GM20431 (cell line): ENCODE measurements around the gene STK17B.
"Not testable (repeated sequence)": the region's sequence is repeated elsewhere in the genome, so short reads cannot be mapped to it uniquely, and the experiment has no call there.

Experiments
- in situ Hi-C: fragments of 300-500 bp; cut with MseI, MboI; formaldehyde crosslinking; loops from one replicate; pipeline ENCODE4 v1.15.0; 2020; ENCODE audit warnings: low sequenced_read_pairs; ENCODE audit not compliant: unreplicated experiment

The STK17B gene

DNA sequence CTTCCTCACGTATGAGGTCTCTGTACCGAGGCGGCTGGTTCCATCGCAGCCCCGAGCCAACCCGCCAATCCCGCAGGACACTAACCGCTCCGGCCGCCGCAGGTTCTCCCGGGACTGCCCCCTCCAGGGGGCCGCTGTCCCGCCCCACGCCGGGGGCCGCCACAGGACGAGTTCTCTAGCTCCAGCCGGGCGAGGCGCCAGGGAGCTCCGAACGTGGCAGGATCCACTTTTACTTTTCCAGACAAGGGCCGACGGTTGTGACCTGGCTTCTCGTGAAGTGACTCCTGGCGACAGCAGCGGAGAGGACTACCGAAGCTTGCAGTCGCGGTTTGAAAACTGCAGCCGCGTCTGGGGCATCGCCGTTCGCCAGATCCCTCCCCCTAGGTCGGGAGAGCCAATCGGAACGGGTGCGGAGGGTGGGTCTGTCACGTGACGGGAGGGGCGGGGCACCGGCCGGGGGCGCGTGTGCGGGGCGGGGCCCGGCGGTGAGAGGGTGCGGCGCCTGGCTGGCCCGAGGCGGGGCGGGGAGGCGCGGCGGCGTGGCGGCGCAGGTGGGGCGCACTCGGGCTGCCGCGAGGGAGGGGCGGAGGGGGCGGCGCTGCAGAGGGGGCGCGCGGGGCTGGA is at the start of gene STK17B:
STK17B (minus strand) TSS at position 331 of the 624 bp plus-strand sequence. CDS start 8,195 bp downstream, outside the sequence.
- in situ Hi-C loops, result no loop called here

DNA sequence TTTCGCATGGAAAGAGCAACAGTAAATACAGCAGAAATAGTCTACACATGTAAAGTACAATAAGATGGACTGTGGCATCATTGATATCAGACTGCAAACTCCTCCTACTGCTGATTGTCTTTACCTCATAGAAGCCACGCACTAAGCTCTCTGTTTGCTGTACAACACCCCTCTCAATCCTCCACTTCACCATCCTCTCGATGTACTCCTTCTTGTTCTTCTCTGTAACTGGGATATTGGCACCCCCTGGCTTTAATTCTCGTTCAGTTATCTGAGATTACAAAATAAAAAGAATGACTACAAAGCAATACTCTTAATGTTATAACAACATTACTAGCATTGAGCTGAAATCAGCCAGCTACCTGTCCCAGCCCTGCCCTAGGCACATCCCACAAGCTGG is 49.3 kb upstream of the STK17B start:
- in situ Hi-C loops, result no loop called here

DNA sequence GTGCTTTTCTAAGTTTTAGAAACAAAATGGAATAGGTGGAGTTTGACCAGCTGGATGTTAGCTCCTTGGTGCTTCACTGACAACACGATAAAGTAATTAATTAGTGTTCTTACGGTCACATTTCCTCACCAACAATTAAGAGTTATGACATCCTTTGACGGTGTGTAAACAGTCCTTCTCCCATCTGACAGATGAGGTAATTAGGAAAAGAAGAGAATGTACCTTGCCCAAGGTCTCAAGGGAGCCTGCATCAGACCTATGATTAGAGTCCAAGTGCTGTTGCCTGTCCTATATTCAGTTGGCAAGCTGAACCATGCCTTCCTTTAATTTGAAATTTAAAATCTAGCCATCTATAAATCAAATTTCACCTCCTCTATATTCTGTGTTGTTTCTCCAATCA is 48.3 kb upstream of the STK17B start:
- in situ Hi-C loops, result no loop called here

DNA sequence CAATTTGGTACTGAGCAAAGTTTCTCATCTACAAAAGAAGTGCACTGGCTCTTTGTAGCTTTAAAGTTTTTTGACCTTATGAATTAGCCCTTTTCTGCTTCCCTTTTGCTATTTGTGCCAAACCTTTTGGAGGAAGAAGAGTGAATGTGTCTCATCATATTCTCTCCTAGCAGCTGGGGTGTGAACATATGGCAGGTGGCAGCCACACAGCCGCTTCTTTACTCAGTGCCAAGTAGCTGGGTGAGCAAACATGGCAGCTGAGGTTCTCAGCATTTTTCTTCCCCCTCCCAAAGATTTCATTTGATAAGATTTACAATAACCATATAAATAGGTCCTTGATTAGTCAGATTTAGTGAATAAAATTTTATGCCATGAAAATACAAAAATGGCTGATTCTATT is 46.7 kb upstream of the STK17B start:
- in situ Hi-C loops, result no loop called here

DNA sequence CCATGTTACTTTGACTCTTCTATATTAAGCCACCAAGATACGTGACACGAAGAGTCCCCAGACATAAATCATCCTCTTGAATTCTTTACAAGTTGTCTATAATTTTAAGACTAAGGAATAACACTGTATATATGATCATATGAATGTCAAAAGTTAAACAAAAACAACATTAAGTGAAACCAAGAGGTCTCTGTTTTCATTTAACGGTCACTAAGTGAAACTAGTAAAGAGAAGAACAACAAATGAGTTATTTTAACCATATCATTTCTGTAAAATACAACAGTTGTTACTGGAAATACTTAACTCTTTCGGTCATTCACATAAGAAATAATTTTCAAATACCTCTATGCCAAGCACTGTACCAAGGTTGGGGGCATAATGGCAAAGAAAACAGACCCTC is 45.7 kb upstream of the STK17B start:
- in situ Hi-C loops, result no loop called here

DNA sequence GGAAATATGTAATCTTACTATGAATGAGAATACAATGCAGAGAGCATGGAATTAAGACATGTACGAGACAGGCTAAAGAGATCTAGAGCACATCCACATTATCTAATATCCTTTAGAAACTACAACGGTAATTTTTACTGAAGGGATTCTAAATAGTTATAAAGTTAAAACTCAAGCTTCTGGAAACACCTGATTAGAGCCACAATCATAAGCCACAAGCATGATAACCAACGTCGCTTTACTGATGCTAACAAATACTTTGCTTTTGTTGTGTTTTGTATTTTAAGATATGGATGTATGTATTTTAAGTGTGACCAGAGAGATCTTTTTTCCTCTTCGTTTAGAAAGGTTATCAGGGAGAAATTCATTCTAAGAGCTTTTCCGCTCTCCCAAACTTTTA is 44.0 kb upstream of the STK17B start:
- in situ Hi-C loops, result no loop called here

DNA sequence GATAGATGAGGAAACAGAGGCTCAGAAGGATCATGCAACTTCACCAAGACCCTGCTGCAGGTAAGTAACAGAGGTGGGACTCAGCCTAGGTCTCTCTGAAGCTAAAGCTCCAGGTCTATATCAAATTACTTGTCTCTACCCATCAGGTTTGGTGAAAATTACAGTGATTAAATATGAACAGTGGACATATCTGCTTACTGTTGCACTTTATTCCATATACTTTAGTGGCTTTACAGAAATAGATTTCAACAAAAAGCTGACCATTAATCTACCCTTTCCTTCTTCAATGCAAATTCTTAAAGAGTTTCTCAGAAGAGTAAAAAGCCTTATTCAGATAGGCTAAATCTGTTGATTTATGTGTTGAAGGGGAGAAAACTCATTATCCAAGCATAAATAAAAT is 42.8 kb upstream of the STK17B start:
- in situ Hi-C loops, result no loop called here

DNA sequence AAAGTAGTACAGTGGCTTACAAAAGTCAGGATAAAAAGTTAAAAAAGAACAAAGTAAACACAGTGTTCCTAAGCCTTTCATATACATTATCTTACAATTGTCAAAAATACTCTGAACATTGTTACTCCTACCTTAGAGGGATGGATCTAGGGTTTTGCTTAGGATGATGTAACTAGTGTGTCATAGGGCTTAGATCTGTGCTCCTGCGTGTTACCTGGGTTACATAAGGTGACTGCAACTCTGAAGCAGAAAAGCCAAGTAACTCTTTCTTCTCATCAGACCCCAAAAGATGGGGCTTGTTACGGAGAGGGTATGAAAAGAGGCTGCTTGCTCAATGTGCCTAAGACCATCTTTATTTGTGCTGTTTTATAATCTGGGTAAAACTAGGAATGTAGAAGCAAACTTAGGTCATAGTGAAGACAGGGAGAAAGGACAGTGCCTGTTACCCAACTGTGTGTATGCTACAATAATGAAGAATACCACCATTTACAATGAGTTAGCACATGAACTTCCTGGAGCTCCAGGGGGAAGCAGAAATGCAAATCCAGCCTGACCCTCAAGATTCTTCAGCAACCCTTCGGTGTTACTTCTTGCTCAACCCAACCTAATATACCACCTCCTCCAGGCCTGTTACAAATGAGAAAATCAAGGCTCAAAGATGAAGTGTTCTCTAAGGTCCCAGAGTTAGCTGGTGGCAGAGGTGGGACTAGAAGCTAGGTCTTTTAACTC is 42.0 kb upstream of the STK17B start:
- in situ Hi-C loops, result no loop called here

DNA sequence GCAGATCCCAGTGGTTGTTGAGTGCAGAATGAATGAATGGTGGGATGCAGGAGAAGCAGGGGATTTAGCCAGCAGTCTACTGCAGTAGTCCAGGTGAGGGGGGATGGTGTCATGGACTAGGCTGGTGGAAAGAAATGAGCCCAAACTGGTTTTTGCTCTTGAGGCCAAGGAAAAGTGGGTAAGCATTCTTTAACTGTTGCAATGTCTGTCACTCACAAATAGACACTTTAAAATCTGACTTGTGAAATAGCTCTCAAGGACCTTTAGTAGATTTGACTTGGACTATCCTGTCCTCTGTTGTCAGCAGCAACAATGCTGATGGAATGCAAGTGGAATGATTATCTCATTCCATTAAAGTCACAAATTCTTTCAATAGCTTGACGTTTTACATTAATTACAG is 37.5 kb upstream of the STK17B start:
- in situ Hi-C loops, result no loop called here

DNA sequence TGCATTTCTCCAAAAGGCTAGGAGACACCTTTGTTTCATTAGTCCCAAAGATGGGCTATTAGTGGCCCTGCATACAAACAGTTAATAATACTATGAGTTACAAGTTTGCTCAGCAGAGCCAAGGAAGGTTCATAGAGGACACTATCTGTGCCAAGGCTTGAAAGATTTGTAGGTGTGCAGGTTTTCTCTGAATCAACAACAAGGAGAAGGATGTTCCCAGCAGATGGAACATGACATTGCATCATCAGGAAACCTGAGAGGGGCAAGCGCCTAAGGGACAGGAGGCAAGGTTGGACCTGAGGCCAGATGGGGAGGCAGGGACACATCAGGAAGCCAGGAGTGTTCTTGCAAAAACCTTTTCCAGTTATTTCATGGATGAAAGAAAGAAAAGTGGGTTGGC is 35.4 kb upstream of the STK17B start:
- in situ Hi-C loops, result no loop called here

DNA sequence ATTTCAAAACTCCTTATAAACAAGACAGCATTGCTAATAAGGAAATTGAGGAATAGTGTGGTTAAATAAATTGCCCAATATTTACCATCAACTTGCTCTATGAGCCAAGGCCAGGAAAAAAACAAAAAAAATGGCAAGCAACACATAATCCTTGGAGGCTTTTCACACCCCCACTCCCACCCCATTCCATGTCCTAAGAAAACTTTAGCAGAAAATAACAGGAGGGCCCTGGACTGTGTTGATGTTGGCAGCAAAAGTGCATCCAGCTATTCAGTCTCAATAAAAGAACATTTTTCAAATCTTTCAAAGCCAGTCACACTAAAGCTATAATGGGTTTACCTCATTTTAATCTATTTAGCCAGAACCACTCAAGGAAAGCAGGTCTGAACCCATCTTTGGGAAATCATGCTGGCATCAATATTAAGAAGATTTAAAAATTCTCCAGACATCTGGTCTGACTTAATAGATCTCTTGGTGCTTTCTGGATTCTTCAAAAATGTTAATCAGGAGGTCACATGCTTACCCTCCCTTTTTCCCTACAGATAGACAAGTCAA is 34.6 kb upstream of the STK17B start:
- in situ Hi-C loops, result no loop called here

DNA sequence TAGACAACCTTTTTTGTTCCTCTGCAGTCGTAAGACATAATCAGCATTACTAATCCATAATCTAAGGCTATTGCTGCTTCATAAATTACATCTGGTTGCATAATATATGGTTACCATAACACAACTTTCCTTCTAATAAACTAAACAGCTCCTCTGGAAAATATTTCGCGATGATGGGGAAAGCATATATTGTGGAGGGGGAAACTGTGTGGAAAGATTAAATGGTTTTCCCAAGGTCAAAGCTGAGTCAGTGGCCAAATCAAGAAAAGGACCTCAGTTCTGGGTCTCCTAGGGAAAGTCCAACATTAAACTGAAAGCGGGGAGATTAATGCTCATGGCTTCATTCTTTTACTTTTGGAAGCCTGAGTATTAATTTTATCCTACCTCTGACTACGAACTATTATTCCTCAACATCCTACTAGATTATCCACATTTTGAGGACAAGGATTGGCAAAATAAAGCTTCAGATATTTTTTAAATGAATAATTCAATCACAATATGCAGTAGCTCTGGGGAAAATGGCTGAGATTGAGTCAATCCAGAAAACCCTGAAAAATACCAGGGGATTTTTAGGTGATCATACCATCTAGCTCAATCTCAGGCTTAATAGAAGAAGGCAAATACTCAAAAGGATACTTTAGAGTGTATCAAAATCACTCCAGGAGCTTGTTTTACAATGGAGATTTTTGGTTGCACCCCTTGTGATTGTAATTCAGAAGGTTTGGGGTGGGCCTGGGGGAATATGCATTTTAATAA is 33.8 kb upstream of the STK17B start:
- in situ Hi-C loops, result no loop called here

DNA sequence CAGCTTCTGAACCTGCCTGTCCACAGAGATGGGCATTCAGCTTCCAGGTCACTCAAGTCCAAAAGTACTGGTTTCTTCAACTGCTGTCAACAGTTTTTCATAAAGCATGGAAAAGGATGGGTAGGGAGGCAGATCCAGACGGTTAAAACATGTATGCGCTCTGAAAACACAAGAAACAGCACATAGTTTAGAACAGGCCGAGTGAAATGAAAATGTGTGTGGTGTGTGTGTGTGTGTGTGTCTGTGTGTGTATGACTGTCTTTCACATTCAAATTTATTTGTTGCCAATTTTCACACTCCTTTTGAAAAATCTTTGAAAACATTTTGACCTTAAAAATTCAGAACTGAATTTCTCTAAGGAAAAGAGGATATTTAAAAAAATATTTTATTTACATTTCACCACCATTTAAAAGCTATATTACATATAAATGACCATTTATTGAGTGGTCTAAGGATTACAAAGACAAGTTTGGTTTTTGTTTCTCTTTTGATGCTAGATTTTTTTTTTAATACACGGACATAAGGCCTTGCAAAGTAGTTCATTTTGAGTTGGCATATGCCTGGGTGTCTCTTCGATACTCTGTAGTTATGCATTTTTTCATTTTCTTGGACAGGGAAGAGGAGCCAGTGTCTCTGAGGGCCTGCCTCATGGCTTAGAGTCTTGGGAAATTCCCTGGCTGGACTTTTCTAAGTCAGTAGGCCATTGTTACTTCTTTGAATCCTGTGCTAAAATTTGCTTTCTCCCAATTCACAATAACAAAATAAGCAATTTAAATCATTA is 30.0 kb upstream of the STK17B start:
- in situ Hi-C loops, result no loop called here

DNA sequence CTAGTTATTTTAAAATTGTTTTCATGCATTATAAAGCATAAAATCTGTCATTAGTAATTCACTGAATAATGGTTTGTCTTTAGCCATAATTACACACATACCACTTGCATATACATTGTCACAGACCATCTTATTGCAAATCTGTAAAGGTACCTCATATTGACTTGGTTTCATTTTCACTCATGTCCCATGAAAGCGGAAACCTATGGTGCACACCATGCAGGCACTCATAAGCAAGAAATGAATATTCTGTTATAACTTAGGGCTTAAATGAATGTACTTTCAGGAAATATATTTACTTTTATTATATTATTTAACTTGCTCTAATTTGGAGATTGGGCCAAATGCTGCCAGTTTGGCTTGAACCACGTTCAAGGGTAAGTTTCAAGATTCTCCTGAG is 29.2 kb upstream of the STK17B start:
- in situ Hi-C loops, result no loop called here

DNA sequence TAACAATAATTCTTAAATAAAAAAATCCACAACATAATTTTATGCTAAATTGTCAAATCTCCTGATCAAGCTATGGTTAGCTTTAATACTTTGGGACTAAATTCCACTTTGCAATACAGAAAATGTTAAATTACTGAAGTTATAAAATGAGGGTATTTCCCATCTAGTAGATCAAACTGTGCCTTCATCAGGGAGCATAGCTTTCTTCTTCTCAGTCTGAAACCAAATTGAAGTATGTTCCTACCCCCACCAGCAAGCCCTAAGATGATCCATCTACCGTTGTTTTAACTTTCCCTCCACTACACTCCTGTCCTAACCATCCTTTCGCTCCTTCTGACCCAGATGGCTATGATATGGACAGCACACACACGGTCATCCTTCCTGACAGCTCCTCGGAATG is 24.4 kb upstream of the STK17B start:
- in situ Hi-C loops, result no loop called here

DNA sequence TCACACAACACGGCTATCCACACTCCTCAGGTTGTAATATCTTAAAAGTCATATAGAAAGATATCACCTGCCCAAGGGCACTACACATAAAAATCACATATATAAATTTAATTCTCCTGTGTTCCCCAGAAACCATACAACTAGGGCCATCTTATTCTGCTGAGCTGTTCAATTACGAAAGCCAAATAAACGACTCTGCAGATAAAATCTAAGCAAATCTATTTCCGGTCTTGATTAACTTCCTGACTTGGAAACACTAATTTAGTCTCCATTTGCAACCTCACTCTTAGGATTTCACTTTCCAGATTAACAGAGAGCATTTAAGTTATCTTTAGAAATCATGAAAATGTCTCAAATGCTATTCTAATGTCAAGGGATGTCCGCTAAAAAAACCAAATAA is 23.9 kb upstream of the STK17B start:
- in situ Hi-C loops, result no loop called here

DNA sequence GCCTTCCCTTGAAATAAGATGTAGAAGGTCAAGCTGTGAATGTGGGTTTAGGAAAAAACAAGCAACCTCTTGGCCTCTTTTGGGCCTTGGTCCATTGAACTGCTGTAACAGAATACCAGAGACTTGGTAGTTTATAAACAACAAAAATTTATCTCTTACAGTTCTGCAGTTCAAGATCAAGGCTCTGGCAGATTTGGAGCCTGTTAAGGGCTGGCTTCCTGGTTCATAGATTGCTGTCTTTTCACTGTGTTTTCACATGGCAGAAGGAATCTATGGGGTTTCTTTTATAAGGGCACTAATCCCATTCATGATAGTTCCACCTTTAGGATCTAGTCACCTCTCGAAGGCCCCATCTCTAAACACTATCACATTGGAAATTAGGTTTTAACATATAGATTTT is 20.2 kb upstream of the STK17B start:
- in situ Hi-C loops, result no loop called here

DNA sequence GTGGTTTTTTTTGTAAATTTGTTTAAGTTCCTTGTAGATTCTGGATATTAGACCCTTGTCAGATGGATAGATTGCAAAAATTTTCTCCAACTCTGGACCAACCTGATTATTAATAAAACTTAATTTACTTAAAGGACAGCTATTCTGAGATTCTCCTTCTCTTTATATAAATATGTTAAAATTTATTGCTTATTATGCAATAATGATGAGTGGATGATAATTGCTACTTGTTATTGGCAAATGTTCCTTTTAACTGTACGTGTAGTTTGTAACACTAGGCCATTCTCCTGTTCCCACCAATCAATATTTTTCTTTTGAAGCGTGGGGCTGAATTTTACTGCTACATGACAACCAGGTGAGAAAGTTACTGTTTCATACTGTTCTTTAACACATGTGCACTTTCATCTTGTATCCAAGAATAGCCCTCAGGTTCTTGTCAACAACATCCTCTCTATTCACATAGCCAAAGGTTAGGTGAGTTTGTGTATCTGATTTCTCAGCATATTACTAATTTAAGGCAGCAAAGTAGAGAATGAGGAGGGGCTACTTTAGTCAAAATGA is 16.6 kb upstream of the STK17B start:
- in situ Hi-C loops, result no loop called here

DNA sequence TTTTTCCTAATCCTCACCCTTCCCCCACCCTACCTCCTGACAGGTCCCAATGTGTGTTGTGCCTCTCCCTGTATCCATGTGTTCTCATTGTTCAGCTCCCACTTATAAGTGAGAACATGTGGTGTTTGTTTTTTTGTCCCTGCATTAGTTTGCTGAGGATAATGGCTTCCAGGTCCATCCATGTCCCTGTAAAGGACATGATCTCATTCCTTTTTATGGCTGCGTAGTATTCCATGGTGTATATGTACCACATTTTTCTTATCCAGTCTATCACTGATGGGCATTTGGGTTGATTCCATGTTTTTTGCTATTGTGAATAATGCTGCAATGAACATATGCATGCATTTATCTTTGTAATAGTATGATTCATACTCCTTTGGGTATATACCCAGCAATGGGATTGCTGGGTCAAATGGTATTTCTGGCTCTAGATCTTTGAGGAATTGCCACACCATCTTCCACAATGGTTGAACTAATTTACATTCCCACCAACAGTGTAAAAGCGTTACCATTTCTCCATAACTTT is 15.9 kb upstream of the STK17B start:
- in situ Hi-C loops, result not testable (repeated sequence)
